Keratinocyte (primary cell): ENCODE results near the gene KIAA1217. TPM values are rescaled to one million over a fixed set of nuclear protein-coding genes. Genes with fewer than 3 reads are reported as not detected.

Experiments
- DNase-seq: peaks from one replicate; pipeline ENCODE4 v3.0.0-alpha.2; 2011; ENCODE audit warnings: low read depth, missing footprints, low spot score
- FAIRE-seq: peaks from 2 replicates; lab custom pipeline; 2011; peaks lifted over from hg19 to GRCh38; lab: Jason Lieb, UNC
- H2AFZ ChIP-seq: 2 replicates; pipeline ENCODE4 v1.6.0; 2012; ENCODE audit warnings: low read length, control low read depth, inconsistent platforms; ENCODE audit not compliant: control insufficient read depth
- H3K27ac ChIP-seq: 2 replicates; pipeline ENCODE4 v1.5.1; 2011; ENCODE audit warnings: low read length; ENCODE audit not compliant: control insufficient read depth, insufficient read depth
- H3K27me3 ChIP-seq: 3 replicates; pipeline ENCODE4 v1.6.0; 2011; ENCODE audit warnings: low read length; ENCODE audit not compliant: control insufficient read depth, insufficient read depth; ENCODE audit errors: extremely low read depth
- H3K36me3 ChIP-seq, 2 experiments: 2 replicates in 1 of 2; 3 replicates in 1 of 2; pipeline ENCODE4 v1.5.1; 2011; ENCODE audit warnings: low read length in 2 of 2, mild to moderate bottlenecking in 1 of 2; ENCODE audit not compliant: control insufficient read depth in 2 of 2, insufficient read depth in 2 of 2; ENCODE audit errors: extremely low read depth in 1 of 2
- H3K4me1 ChIP-seq: 3 replicates; pipeline ENCODE4 v1.5.1; 2011; ENCODE audit warnings: low read length; ENCODE audit not compliant: control insufficient read depth, insufficient read depth; ENCODE audit errors: extremely low read depth
- H3K4me2 ChIP-seq: 3 replicates; pipeline ENCODE4 v1.6.0; 2011; ENCODE audit warnings: low read depth, low read length; ENCODE audit not compliant: control insufficient read depth, insufficient read depth; ENCODE audit errors: extremely low read depth
- H3K4me3 ChIP-seq, 3 experiments: fragments of 200-600 bp in 1 of 3; sonication (generic) in 1 of 3; 2 replicates in 2 of 3; 3 replicates in 1 of 3; pipeline ENCODE4 v1.5.1; 2011 to 2016; ENCODE audit warnings: low read length in 3 of 3, mild to moderate bottlenecking in 3 of 3, control low read depth in 2 of 3, inconsistent platforms in 1 of 3, low read depth in 1 of 3, mixed read lengths in 1 of 3, mixed run types in 1 of 3, moderate library complexity in 1 of 3; ENCODE audit not compliant: control insufficient read depth in 2 of 3, insufficient read depth in 2 of 3; ENCODE audit errors: extremely low read depth in 1 of 3
- H3K79me2 ChIP-seq: 2 replicates; pipeline ENCODE4 v1.6.0; 2012; ENCODE audit warnings: low read length; ENCODE audit not compliant: control insufficient read depth, insufficient read depth
- H3K9ac ChIP-seq: 3 replicates; pipeline ENCODE4 v1.6.0; 2011; ENCODE audit warnings: low read length; ENCODE audit not compliant: control insufficient read depth, insufficient read depth; ENCODE audit errors: extremely low read depth
- H3K9me1 ChIP-seq: 3 replicates; pipeline ENCODE4 v1.6.0; 2011; ENCODE audit warnings: low read length; ENCODE audit not compliant: control insufficient read depth, insufficient read depth; ENCODE audit errors: extremely low read depth
- H3K9me3 ChIP-seq: 2 replicates; pipeline ENCODE4 v1.5.1; 2012; ENCODE audit warnings: low read depth, low read length; ENCODE audit not compliant: control insufficient read depth
- H4K20me1 ChIP-seq: 3 replicates; pipeline ENCODE4 v1.6.0; 2011; ENCODE audit warnings: low read length; ENCODE audit not compliant: control insufficient read depth, insufficient read depth; ENCODE audit errors: extremely low read depth
- EZH2 ChIP-seq: IDR thresholded peaks from one replicate; pipeline ENCODE4 v1.6.1; 2012; ENCODE audit warnings: inconsistent platforms, mild to moderate bottlenecking, low read length, moderate library complexity
- dilution Hi-C: fragments of 300-500 bp; cut with MboI; formaldehyde crosslinking; loops from one replicate; pipeline ENCODE4 v1.7.0; 2020; ENCODE audit warnings: low sequenced_read_pairs; ENCODE audit not compliant: extremely low pct_ligation_motif_present
- polyA plus RNA-seq, 5 experiments: library from polyadenylated mRNA; depleted of rRNA in 3 of 5; stranded (reverse) in 3 of 5; stranded (forward) in 1 of 5; unstranded in 1 of 5; fragments of >200 nt; gene quantifications; 1 replicate in 1 of 5; 2 replicates in 3 of 5; 3 replicates in 1 of 5; pipeline versions ENCODE4 v1.2.1 to v1.2.3, GENCODE V29; 2011 to 2012; ENCODE audit warnings: missing spikeins in 2 of 5, low read depth in 1 of 5, low replicate concordance in 1 of 5
- TF ChIP-seq, protein P1 (sequence below), 3 experiments: IDR thresholded peaks in 1 of 3; conservative IDR thresholded peaks in 1 of 3; optimal IDR thresholded peaks in 1 of 3; 2 replicates in 2 of 3; 3 replicates in 1 of 3; pipeline versions ENCODE3 to v1.5.1; 2011; ENCODE audit warnings: low read length in 3 of 3, mild to moderate bottlenecking in 3 of 3, moderate library complexity in 2 of 3, control low read depth in 1 of 3, inconsistent platforms in 1 of 3; ENCODE audit not compliant: insufficient read depth in 2 of 3; ENCODE audit errors: extremely low read depth in 1 of 3

KIAA1217 gene
- polyA plus RNA-seq, 1 donor (not counting 4 experiments of a cell fraction or from before 2014, with no cell fraction given), result 10.4 TPM

DNA sequence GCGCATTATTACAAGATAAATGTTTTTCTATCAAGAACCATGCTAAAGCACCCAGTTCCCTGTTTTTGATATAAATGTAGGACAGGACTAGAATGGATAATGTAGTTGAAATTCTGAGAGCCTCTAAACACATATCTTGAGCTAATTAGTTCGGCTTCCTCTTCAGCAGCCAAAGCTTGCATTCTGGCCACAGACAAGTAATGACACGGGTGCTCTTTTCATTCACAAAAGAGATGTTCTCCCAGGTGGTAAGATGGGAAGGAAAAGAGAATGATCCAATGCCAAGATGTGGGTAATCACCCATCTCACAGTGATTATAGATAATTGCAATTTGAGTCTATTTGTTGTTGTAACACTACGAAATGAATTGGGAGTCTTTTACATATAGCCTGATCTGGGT, 246.5 kb downstream of the KIAA1217 start:
- FAIRE-seq (peak; percentile 44), DNase-seq (no peak)
- peak overlapping the region; percentile 36 for H3K9ac ChIP-seq
- H3K9me1 ChIP-seq, result no peaks in the 10 kb centered on the region
- dilution Hi-C loops, result no loop called here
- peaks cover 33% of the 10 kb centered on the region for H3K4me1 ChIP-seq
- H3K36me3 ChIP-seq, result peaks cover 0 to 5% of the 10 kb centered on the region in 2 experiments
- H3K27ac ChIP-seq, result peak overlapping the region; percentile 59
- TF ChIP-seq, protein P1, sequence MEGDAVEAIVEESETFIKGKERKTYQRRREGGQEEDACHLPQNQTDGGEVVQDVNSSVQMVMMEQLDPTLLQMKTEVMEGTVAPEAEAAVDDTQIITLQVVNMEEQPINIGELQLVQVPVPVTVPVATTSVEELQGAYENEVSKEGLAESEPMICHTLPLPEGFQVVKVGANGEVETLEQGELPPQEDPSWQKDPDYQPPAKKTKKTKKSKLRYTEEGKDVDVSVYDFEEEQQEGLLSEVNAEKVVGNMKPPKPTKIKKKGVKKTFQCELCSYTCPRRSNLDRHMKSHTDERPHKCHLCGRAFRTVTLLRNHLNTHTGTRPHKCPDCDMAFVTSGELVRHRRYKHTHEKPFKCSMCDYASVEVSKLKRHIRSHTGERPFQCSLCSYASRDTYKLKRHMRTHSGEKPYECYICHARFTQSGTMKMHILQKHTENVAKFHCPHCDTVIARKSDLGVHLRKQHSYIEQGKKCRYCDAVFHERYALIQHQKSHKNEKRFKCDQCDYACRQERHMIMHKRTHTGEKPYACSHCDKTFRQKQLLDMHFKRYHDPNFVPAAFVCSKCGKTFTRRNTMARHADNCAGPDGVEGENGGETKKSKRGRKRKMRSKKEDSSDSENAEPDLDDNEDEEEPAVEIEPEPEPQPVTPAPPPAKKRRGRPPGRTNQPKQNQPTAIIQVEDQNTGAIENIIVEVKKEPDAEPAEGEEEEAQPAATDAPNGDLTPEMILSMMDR (optimal IDR thresholded peaks at IDR 0.05 in 1 of 3, IDR thresholded peaks at IDR 0.05 in 1 of 3, conservative IDR thresholded peaks at IDR 0.05 in 1 of 3; ENCODE audit: extremely low read depth in 1 of 3, insufficient read depth in 2 of 3, low read length in 3 of 3), result no peak
- TF ChIP-seq EZH2, result no peak
- H3K9me3 ChIP-seq, result no peaks in the 10 kb centered on the region
- no peak overlapping the region for H2AFZ ChIP-seq
- no peaks in the 10 kb centered on the region for H4K20me1 ChIP-seq
- H3K79me2 ChIP-seq, result no peaks in the 10 kb centered on the region
- H3K27me3 ChIP-seq, result no peaks in the 10 kb centered on the region
- H3K4me2 ChIP-seq, result peak overlapping the region; percentile 56
- H3K4me3 ChIP-seq, result no peak overlapping the region

DNA sequence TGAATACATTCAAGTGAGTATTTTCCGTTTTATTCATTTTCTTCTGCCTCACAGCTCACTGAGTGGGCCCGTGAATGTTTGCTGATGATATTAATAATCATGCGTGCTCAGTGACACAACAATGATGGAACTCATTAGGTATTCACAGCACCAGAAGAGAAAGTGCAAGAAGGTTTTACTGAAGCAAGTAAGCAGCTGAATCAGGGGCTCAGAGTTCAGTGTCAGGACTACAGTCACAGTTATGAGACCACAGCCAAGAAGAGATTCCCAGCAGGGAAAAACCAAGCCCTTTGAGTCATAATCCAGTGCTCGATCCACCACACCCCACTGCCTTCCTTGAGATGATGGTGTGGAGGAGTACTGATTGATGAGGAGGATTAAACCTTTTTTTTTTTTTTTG, 247.4 kb downstream of the KIAA1217 start:
- Histone ChIP-seq H4K20me1 (no peaks in the 10 kb centered on the region), H3K4me2 (peak overlapping the region; percentile 56), H3K9me3 (no peaks in the 10 kb centered on the region), H3K9ac (peak overlapping the region; percentile 40), H3K4me3 (no peak overlapping the region), H3K27me3 (no peaks in the 10 kb centered on the region), H3K27ac (peak overlapping the region; percentile 59), H3K4me1 (peaks cover 33% of the 10 kb centered on the region), H2AFZ (no peak overlapping the region), H3K79me2 (no peaks in the 10 kb centered on the region), H3K9me1 (no peaks in the 10 kb centered on the region), H3K36me3 (peaks cover 0 to 5% of the 10 kb centered on the region in 2 experiments)
- dilution Hi-C loops, result no loop called here
- DNase-seq, result no peak
- peak; percentile 85 for FAIRE-seq
- TF ChIP-seq EZH2, result no peak
- TF ChIP-seq, protein P1 (optimal IDR thresholded peaks at IDR 0.05 in 1 of 3, IDR thresholded peaks at IDR 0.05 in 1 of 3, conservative IDR thresholded peaks at IDR 0.05 in 1 of 3; ENCODE audit: extremely low read depth in 1 of 3, insufficient read depth in 2 of 3, low read length in 3 of 3), result no peak
